Fibroblast of lung (primary cell): Measurements from ENCODE around the gene CCNY. TPM values are rescaled to one million over a fixed set of nuclear protein-coding genes. Genes with fewer than 3 reads are reported as not detected.

Experiments
- DNase-seq, 2 donors: peaks; one replicate each; pipeline versions ENCODE4 v3.0.0 to v3.0.0-alpha.2; 2010; ENCODE audit warnings: low read depth in 2 of 2
- H2AFZ ChIP-seq: 2 replicates; pipeline ENCODE4 v1.5.1; 2012; ENCODE audit warnings: low read length, control low read depth, inconsistent platforms
- H3K27ac ChIP-seq: 2 replicates; pipeline ENCODE4 v1.5.1; 2011; ENCODE audit warnings: low read length, control low read depth; ENCODE audit not compliant: insufficient read depth
- H3K27me3 ChIP-seq: 2 replicates; pipeline ENCODE4 v1.5.1; 2011; ENCODE audit warnings: mild to moderate bottlenecking, low read length; ENCODE audit not compliant: control insufficient read depth, insufficient read depth
- H3K36me3 ChIP-seq: 2 replicates; pipeline ENCODE4 v1.5.1; 2011; ENCODE audit warnings: low read length; ENCODE audit not compliant: control insufficient read depth, insufficient read depth
- H3K4me1 ChIP-seq: 2 replicates; pipeline ENCODE4 v1.5.1; 2011; ENCODE audit warnings: low read length; ENCODE audit not compliant: control insufficient read depth, insufficient read depth; ENCODE audit errors: extremely low read depth
- H3K4me2 ChIP-seq: 2 replicates; pipeline ENCODE4 v1.5.1; 2011; ENCODE audit warnings: low read length, control low read depth; ENCODE audit not compliant: insufficient read depth; ENCODE audit errors: extremely low read depth
- H3K4me3 ChIP-seq, 4 experiments: fragments of 200-600 bp in 1 of 4; sonication (generic) in 1 of 4; replicated peaks in 1 of 4; 2 replicates each; pipeline ENCODE4 v1.5.1; 2011 to 2016; ENCODE audit warnings: low read length in 4 of 4, low read depth in 3 of 4, mild to moderate bottlenecking in 3 of 4, control low read depth in 2 of 4, inconsistent platforms in 1 of 4, mixed read lengths in 1 of 4; ENCODE audit not compliant: insufficient read depth in 1 of 4; ENCODE audit errors: control extremely low read depth in 1 of 4
- H3K79me2 ChIP-seq: 2 replicates; pipeline ENCODE4 v1.5.1; 2012; ENCODE audit warnings: mild to moderate bottlenecking, low read length, inconsistent platforms; ENCODE audit not compliant: control insufficient read depth, insufficient read depth
- H3K9ac ChIP-seq: 2 replicates; pipeline ENCODE4 v1.5.1; 2011; ENCODE audit warnings: mild to moderate bottlenecking, low read length, control low read depth; ENCODE audit not compliant: insufficient read depth
- H3K9me3 ChIP-seq: 2 replicates; pipeline ENCODE4 v1.5.1; 2012; ENCODE audit warnings: low read depth, low read length; ENCODE audit not compliant: control insufficient read depth, insufficient read depth
- H4K20me1 ChIP-seq: 2 replicates; pipeline ENCODE4 v1.5.1; 2011; ENCODE audit warnings: low read length; ENCODE audit not compliant: control insufficient read depth, insufficient read depth; ENCODE audit errors: extremely low read depth
- CTCF ChIP-seq, 2 donors: IDR thresholded peaks in 1 of 2; conservative IDR thresholded peaks in 1 of 2; 1 replicate in 1 of 2; 2 replicates in 1 of 2; pipeline ENCODE4 v1.5.1; 2011 to 2012; ENCODE audit warnings: low read length in 2 of 2, control low read depth in 1 of 2, inconsistent platforms in 1 of 2, low read depth in 1 of 2, mild to moderate bottlenecking in 1 of 2
- EZH2 ChIP-seq: IDR thresholded peaks from 2 replicates; pipeline ENCODE4 v1.5.1; 2012; ENCODE audit warnings: low read length, control low read depth, mild to moderate bottlenecking; ENCODE audit errors: missing control alignments
- polyA plus RNA-seq, 2 donors: library from polyadenylated mRNA; depleted of rRNA in 1 of 2; stranded (reverse) in 1 of 2; unstranded in 1 of 2; fragments of >200 nt; gene quantifications; 2 replicates each; pipeline ENCODE4 v1.2.1, GENCODE V29; 2011 to 2012; ENCODE audit warnings: missing spikeins in 1 of 2
- total RNA-seq: library from RNA; depleted of rRNA; stranded (reverse); fragments of >200 nt; gene quantifications from 2 replicates; pipeline ENCODE4 v1.2.1, GENCODE V29; 2014

CCNY gene
- total and polyA plus RNA-seq, 2 donors (not counting 1 experiment from before 2014, with no cell fraction given), result 34.7 to 66.4 TPM

GRCh38 chr10:35390161-35390840 is 54.0 kb downstream of the CCNY start:
- Histone ChIP-seq H4K20me1 (no peaks in the 10 kb centered on the region), H2AFZ (no peak overlapping the region), H3K9ac (no peak overlapping the region), H3K9me3 (no peaks in the 10 kb centered on the region), H3K4me2 (no peak overlapping the region), H3K27ac (no peak overlapping the region), H3K4me1 (peaks cover 9% of the 10 kb centered on the region), H3K4me3 (no peak overlapping the region), H3K27me3 (no peaks in the 10 kb centered on the region), H3K79me2 (peaks cover 65% of the 10 kb centered on the region), H3K36me3 (no peaks in the 10 kb centered on the region)
- TF ChIP-seq EZH2 (no peak), CTCF (conservative IDR thresholded peaks at IDR 0.05 in 1 of 2, IDR thresholded peaks at IDR 0.05 in 1 of 2; ENCODE audit: low read depth in 1 of 2, low read length in 2 of 2) (no peak)
- no peak for DNase-seq

GRCh38 chr10:35390843-35391152 is 54.5 kb downstream of the CCNY start:
- no peak for DNase-seq
- Histone ChIP-seq H3K9me3 (no peaks in the 10 kb centered on the region), H3K4me1 (peaks cover 9% of the 10 kb centered on the region), H3K4me2 (no peak overlapping the region), H3K27me3 (no peaks in the 10 kb centered on the region), H3K79me2 (peaks cover 67% of the 10 kb centered on the region), H3K9ac (no peak overlapping the region), H4K20me1 (no peaks in the 10 kb centered on the region), H2AFZ (no peak overlapping the region), H3K4me3 (no peak overlapping the region), H3K36me3 (no peaks in the 10 kb centered on the region), H3K27ac (no peak overlapping the region)
- TF ChIP-seq EZH2 (no peak), CTCF (conservative IDR thresholded peaks at IDR 0.05 in 1 of 2, IDR thresholded peaks at IDR 0.05 in 1 of 2; ENCODE audit: low read depth in 1 of 2, low read length in 2 of 2) (no peak)

GRCh38 chr10:35391153-35391953 is 55.0 kb downstream of the CCNY start:
- no peak overlapping the region for H3K4me2 ChIP-seq
- no peak overlapping the region for H2AFZ ChIP-seq
- no peak overlapping the region for H3K4me3 ChIP-seq
- DNase-seq, result no peak
- H4K20me1 ChIP-seq, result no peaks in the 10 kb centered on the region
- no peak overlapping the region for H3K27ac ChIP-seq
- no peaks in the 10 kb centered on the region for H3K27me3 ChIP-seq
- TF ChIP-seq CTCF (conservative IDR thresholded peaks at IDR 0.05 in 1 of 2, IDR thresholded peaks at IDR 0.05 in 1 of 2; ENCODE audit: low read depth in 1 of 2, low read length in 2 of 2) (no peak), EZH2 (no peak)
- no peaks in the 10 kb centered on the region for H3K36me3 ChIP-seq
- H3K9me3 ChIP-seq, result no peaks in the 10 kb centered on the region
- peaks cover 66% of the 10 kb centered on the region for H3K79me2 ChIP-seq
- no peak overlapping the region for H3K9ac ChIP-seq
- peaks cover 9% of the 10 kb centered on the region for H3K4me1 ChIP-seq
